ENCODE data around the gene GNG7.
"Not testable (repeated sequence)": the region's sequence is repeated elsewhere in the genome, so short reads cannot be mapped to it uniquely, and the experiment has no call there.

The GNG7 gene

GRCh38 chr19:2569596-2570465 lies 132.7 kb downstream of the GNG7 start:
- no peak for DNase-seq

- DNase-seq, result no peak
Measured at GRCh38 chr19:2567996-2568395, 134.5 kb downstream of the GNG7 start.

DNA sequence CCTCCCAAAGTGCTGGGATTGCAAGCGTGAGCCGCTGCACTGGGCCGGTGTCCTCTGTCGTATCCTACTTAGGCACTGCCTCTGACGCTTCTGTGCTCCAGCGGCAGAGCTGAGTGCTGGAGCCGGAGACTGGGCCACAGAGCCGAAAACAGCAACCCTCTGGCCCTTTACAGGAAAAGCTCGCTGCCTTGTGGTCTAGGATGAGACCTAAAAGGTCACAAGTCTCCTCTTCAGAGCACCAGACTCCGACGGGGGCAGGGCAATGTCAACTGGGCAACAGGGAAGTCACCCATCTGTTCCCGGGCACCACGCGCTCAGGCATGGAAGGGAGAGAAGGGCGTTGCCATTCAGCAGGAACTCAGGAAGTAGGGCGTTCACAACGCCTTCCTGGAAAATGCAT lies 134.9 kb downstream of the GNG7 start:
- DNase-seq, result peak; percentile 55

DNA sequence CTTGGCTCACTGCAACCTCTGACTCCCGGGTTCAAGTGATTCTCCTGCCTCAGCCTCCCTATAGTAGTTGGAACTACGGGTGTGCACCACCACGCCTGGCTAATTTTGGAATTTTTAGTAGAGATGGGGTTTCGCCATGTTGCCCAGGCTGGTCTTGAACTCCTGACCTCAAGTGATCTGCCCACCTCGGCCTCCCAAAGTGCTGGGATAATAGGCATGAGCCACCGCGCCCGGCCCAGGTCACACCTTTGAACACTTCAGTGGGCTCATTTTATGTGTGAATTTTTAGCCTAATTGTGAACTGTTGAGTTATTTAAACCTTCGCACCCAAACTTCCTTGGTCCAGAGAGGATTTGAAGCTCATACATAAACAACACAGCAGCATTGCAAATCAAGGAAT lies 138.9 kb downstream of the GNG7 start:
- DNase-seq, result not testable (repeated sequence)

DNA sequence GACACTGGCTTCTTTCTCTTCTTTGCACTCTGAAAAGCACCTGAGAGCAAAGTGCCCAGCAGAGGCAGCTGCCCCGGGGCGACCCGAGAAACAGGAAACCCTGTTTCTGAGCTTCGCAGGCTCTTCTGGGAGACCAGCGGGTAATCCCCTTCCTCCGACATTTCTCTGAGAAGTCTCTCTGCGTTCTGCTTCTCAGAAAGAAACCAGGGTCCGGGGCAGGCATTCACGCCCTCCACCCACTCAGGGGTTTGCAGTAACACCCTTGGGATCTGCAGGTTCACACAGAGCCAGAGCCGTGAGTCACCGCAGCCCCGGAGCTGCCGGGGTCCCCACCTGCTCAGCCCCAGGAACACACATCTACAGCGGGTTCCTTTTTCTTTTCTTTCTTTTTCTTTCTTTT lies 140.6 kb downstream of the GNG7 start:
- peak; percentile 68 for DNase-seq

- DNase-seq, result no peak
Measured at GRCh38 chr19:2561221-2561620, 141.3 kb downstream of the GNG7 start.

- no peak for DNase-seq
Measured at GRCh38 chr19:2560369-2560768, 142.1 kb downstream of the GNG7 start.

- DNase-seq, result no peak
Measured at GRCh38 chr19:2558543-2558942, 144.0 kb downstream of the GNG7 start.

DNA sequence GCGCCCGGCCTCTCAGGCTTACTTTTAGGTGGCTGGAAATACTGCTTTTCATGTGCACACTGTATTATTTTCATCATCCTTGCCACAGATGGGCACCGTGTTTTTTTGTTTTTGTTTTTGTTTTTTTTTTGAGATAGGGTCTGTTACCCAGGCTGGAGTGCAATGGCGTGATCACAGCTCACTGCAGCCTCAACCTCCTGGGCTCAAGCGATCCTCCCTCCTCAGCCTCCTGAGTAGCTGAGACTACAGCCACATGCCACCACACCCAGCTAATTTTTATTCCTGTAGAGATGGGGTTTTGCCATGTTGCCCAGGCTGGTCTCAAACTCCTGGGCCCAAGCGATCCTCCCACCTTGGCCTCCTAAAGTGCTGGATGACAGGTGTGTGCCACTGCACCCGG lies 144.4 kb downstream of the GNG7 start:
- not testable (repeated sequence) for DNase-seq

GRCh38 chr19:2557093-2557440 lies 145.4 kb downstream of the GNG7 start:
- no peak for DNase-seq

GRCh38 chr19:2556221-2557092 lies 146.0 kb downstream of the GNG7 start:
- no peak for DNase-seq

GRCh38 chr19:2555422-2556220 lies 146.9 kb downstream of the GNG7 start:
- no peak for DNase-seq

GRCh38 chr19:2554856-2555255 lies 147.6 kb downstream of the GNG7 start:
- DNase-seq, result no peak

- no peak for DNase-seq
Measured at GRCh38 chr19:2553510-2553909, 149.0 kb downstream of the GNG7 start.

DNA sequence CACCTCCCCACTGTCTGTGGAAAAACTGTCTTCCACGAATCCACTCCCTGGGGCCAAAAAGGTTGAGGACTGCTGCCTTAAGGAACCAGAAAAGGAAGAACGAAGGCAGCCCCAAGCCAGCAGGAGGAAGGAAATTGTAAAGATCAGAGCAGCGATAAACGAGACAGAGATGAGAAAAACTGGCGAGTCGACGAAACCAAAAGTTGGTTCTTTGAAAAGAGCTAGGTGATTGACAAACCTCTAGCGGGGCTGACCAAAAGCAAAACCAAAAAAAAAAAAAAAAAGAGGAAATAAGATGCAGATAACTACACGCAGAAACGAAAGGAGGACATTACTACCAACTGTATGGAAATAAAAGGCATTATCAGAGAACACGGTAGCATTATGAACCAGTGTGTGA lies 149.6 kb downstream of the GNG7 start:
- DNase-seq, result peak; percentile 48

GRCh38 chr19:2551864-2552185 lies 150.7 kb downstream of the GNG7 start:
- no peak for DNase-seq

- DNase-seq, result no peak
Measured at GRCh38 chr19:2551172-2551863, 151.2 kb downstream of the GNG7 start.

- DNase-seq, result no peak
Measured at GRCh38 chr19:2550431-2551171, 151.9 kb downstream of the GNG7 start.

GRCh38 chr19:2549701-2550191 lies 152.7 kb downstream of the GNG7 start:
- DNase-seq, result peak; percentile 73

DNA sequence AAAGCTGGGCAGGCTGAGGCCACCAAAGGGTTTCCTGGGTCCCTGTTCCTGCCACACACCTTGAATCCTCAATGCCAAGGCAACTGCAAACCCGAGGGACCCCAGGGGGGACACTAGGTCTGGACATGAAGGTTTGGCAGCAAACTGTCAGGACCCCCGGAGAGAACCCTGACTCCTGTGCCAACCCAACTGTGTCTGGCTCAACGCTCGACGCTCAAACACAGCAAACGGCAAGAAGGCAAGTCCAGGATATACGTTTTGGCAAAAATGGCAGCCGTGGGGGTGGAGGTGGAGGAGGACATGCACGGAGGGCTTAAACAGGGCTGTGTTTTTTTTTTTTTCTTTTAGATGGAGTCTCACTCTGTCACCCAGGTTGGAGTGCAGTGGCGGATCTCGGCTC lies 153.5 kb downstream of the GNG7 start:
- no peak for DNase-seq

- no peak for DNase-seq
Measured at GRCh38 chr19:2547721-2548120, 154.8 kb downstream of the GNG7 start.

Measured in CD4-positive, alpha-beta T cell treated with Interferon gamma for 1 hour (primary cell).